Lower leg skin (tissue), 4 donors: ENCODE data around the gene GSN. TPM values are rescaled to one million over a fixed set of nuclear protein-coding genes. Genes with fewer than 3 reads are reported as not detected.

ENCODE experiments used
- DNase-seq, 2 donors: peaks; one replicate each; pipeline ENCODE4 v3.0.0-alpha.2; 2019; ENCODE audit warnings: low spot score in 2 of 2
- H3K4me3 ChIP-seq: fragments of 200-600 bp; sonication (generic); 2 replicates; pipeline ENCODE4 v1.5.1; 2017; ENCODE audit warnings: mild to moderate bottlenecking, low read depth; ENCODE audit not compliant: poor library complexity, severe bottlenecking
- POLR2A ChIP-seq, 2 donors: fragments of 450-650 bp; IDR thresholded peaks; one replicate each; pipeline ENCODE4 v1.6.1; 2016 to 2017; ENCODE audit warnings: antibody characterized with exemption in 2 of 2, mild to moderate bottlenecking in 1 of 2, moderate library complexity in 1 of 2
- WGBS, 2 donors: methylation state at CpG; one replicate each; pipeline ENCODE4 v1.1.5; 2018; 5-methylcytosine and 5-hydroxymethylcytosine counted together
- intact Hi-C: fragments of 100-400 bp; cut with DNase I; formaldehyde crosslinking; loops from one replicate; pipeline ENCODE4 v1.15.0; 2023; ENCODE audit warnings: low total_unique reads
- total RNA-seq, 4 donors: library from RNA; depleted of rRNA; stranded (reverse); fragments of >200 nt; gene quantifications; one replicate each; pipeline ENCODE4 v1.1.0, GENCODE V29; 2016
- TF ChIP-seq, protein P1 (sequence below), 3 donors: fragments of 450-650 bp; IDR thresholded peaks; one replicate each; pipeline ENCODE4 v1.5.1; 2016; ENCODE audit warnings: antibody characterized with exemption in 3 of 3, mild to moderate bottlenecking in 3 of 3, moderate library complexity in 2 of 3

Gene GSN
- total RNA-seq, 4 donors from 2014 or later, result 835 to 2,031 (median 1,042) TPM

DNA sequence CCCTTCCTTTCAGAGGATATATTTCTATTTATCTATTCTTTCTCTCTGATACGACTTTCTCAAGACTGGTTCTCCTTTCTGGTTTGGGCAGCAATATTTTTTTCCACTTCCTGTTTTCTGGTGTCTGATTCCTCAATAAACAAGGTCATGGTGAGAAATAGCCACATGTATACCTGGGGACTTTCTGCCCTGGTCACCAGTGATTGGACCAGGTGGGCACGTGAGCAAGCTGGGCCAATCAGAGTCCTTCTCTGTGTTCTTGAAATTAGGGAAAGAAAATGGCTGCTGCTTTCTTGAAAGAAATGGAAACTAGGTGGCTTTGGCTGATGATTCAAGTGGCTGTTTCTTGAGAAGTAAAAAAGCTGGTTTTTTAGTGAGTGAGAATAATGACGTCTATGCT lies 18.4 kb upstream of the GSN start:
- intact Hi-C loops, result no loop called here
- no peak overlapping the region for H3K4me3 ChIP-seq
- WGBS, 2 donors, result 80 to 84% methylated on average over 3 of the region's 3 CpGs
- no peak for TF ChIP-seq POLR2A (IDR thresholded peaks at IDR 0.05)
- TF ChIP-seq, protein P1, sequence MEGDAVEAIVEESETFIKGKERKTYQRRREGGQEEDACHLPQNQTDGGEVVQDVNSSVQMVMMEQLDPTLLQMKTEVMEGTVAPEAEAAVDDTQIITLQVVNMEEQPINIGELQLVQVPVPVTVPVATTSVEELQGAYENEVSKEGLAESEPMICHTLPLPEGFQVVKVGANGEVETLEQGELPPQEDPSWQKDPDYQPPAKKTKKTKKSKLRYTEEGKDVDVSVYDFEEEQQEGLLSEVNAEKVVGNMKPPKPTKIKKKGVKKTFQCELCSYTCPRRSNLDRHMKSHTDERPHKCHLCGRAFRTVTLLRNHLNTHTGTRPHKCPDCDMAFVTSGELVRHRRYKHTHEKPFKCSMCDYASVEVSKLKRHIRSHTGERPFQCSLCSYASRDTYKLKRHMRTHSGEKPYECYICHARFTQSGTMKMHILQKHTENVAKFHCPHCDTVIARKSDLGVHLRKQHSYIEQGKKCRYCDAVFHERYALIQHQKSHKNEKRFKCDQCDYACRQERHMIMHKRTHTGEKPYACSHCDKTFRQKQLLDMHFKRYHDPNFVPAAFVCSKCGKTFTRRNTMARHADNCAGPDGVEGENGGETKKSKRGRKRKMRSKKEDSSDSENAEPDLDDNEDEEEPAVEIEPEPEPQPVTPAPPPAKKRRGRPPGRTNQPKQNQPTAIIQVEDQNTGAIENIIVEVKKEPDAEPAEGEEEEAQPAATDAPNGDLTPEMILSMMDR (IDR thresholded peaks at IDR 0.05), result no peak
- peak in 1 of 2 donors; percentile 70 for DNase-seq

GRCh38 chr9:121252104-121252851 lies 15.7 kb upstream of the GSN start:
- DNase-seq, result peak in 1 of 2 donors; percentile 10
- TF ChIP-seq, protein P1 (IDR thresholded peaks at IDR 0.05), result no peak
- TF ChIP-seq POLR2A (IDR thresholded peaks at IDR 0.05), result no peak
- intact Hi-C loops, result no loop called here
- WGBS, 2 donors, result 92 to 99% methylated on average over 5 of the region's 5 CpGs
- no peak overlapping the region for H3K4me3 ChIP-seq

DNA sequence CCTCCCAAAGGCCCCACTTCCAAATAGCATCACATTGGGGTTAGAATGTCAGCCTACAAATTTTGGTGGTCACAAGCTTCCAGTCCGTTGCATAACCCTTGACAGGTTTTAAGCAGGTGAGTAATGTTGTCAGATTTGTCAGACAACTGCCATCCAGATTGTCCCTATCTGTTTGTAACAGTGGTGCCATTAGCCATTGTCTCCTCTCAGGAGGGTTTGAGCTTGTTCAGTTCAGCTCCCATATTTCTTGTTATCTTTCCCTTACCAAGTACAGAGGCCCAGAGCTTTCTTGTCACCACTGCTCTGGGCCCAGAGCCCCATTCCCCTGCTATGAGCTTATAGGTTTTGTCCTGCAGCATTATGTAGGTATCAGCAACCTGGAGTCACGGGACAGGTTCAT lies 14.8 kb upstream of the GSN start:
- WGBS, 2 donors, result 77 to 82% methylated on average over 2 of the region's 2 CpGs
- TF ChIP-seq POLR2A (IDR thresholded peaks at IDR 0.05), result no peak
- TF ChIP-seq, protein P1 (IDR thresholded peaks at IDR 0.05), result no peak
- no peak for DNase-seq
- no peak overlapping the region for H3K4me3 ChIP-seq
- intact Hi-C loops, result no loop called here

- DNase-seq, result peak in 1 of 2 donors; percentile 25
- no peak overlapping the region for H3K4me3 ChIP-seq
- intact Hi-C loops, result no loop called here
- WGBS, 2 donors, result 52 to 54% methylated on average over 6 of the region's 6 CpGs
- TF ChIP-seq POLR2A (IDR thresholded peaks at IDR 0.05), result no peak
- TF ChIP-seq, protein P1 (IDR thresholded peaks at IDR 0.05), result no peak
These were observed 14.0 kb upstream of the GSN start for GRCh38 chr9:121253821-121254501.

GRCh38 chr9:121259498-121259897 lies 8.5 kb upstream of the GSN start:
- TF ChIP-seq POLR2A (IDR thresholded peaks at IDR 0.05), result no peak
- TF ChIP-seq, protein P1 (IDR thresholded peaks at IDR 0.05), result no peak

More at GRCh38 chr9:121259498-121259897, 8.5 kb upstream of the GSN start:
- DNase-seq, result peak in 1 of 2 donors; percentile 28
- H3K4me3 ChIP-seq, result no peak overlapping the region
- 94 to 97% methylated on average over 4 of the region's 4 CpGs for WGBS, 2 donors
- intact Hi-C loops, result loop anchor here (5.0 kb wide), 1 partner anchor 37 kb away; no protein-coding TSS in a partner anchor
